Liver (tissue), 3 donors: Measurements from ENCODE around the gene FYB1.

Experiments
- ATF3 ChIP-seq: IDR thresholded peaks from 2 replicates; pipeline ENCODE4 v1.6.1; 2016; ENCODE audit warnings: antibody characterized with exemption
- CTCF ChIP-seq: fragments of 150-350 bp; IDR thresholded peaks from 2 replicates; pipeline ENCODE4 v1.5.1; 2017; ENCODE audit warnings: improper control_type of control experiment, low read depth, low read length; ENCODE audit not compliant: missing input control
- GABPA ChIP-seq, 2 donors: IDR thresholded peaks in 1 of 2; conservative IDR thresholded peaks in 1 of 2; 2 replicates each; pipeline ENCODE4 v1.6.1; 2016; ENCODE audit warnings: antibody characterized with exemption in 2 of 2, mild to moderate bottlenecking in 1 of 2, moderate library complexity in 1 of 2
- HNF4A ChIP-seq, 2 donors: conservative IDR thresholded peaks; 2 replicates each; pipeline ENCODE4 v1.6.1; 2016; ENCODE audit warnings: antibody characterized with exemption in 2 of 2, mild to moderate bottlenecking in 2 of 2
- JUND ChIP-seq, 2 donors: IDR thresholded peaks; 2 replicates each; pipeline ENCODE4 v1.6.1; 2016; ENCODE audit warnings: antibody characterized with exemption in 2 of 2
- MAX ChIP-seq: IDR thresholded peaks from 2 replicates; pipeline ENCODE4 v1.6.1; 2016; ENCODE audit warnings: antibody characterized with exemption
- RAD21 ChIP-seq, 2 donors: IDR thresholded peaks; 2 replicates each; pipeline ENCODE4 v1.6.1; 2016; ENCODE audit warnings: antibody characterized with exemption in 2 of 2, mild to moderate bottlenecking in 2 of 2
- REST ChIP-seq: IDR thresholded peaks from 2 replicates; pipeline ENCODE4 v1.6.1; 2016; ENCODE audit warnings: antibody characterized with exemption, mild to moderate bottlenecking
- RXRA ChIP-seq, 2 donors: IDR thresholded peaks; 2 replicates each; pipeline ENCODE4 v1.6.1; 2017 to 2018; ENCODE audit warnings: antibody characterized with exemption in 2 of 2, mild to moderate bottlenecking in 1 of 2
- SP1 ChIP-seq: IDR thresholded peaks from 2 replicates; pipeline ENCODE4 v1.6.1; 2018; ENCODE audit warnings: antibody characterized with exemption, mild to moderate bottlenecking
- TAF1 ChIP-seq: conservative IDR thresholded peaks from 2 replicates; pipeline ENCODE4 v1.6.1; 2016; ENCODE audit warnings: antibody characterized with exemption, mild to moderate bottlenecking
- YY1 ChIP-seq: IDR thresholded peaks from 2 replicates; pipeline ENCODE4 v1.6.1; 2016; ENCODE audit warnings: antibody characterized with exemption, mild to moderate bottlenecking
- ZBTB33 ChIP-seq: IDR thresholded peaks from 2 replicates; pipeline ENCODE4 v1.6.1; 2016; ENCODE audit warnings: antibody characterized with exemption
- donor health status: healthy.
- donor health status: healthy.

GRCh38 chr5:39208471-39208870 lies 10.9 kb downstream of the FYB1 start:
- TF ChIP-seq MAX (no peak), ATF3 (no peak), CTCF (no peak), HNF4A (conservative IDR thresholded peaks at IDR 0.05) (no peak), GABPA (IDR thresholded peaks at IDR 0.05 in 1 of 2, conservative IDR thresholded peaks at IDR 0.05 in 1 of 2) (no peak), ZBTB33 (no peak), RAD21 (IDR thresholded peaks at IDR 0.05) (no peak), REST (no peak), SP1 (no peak), YY1 (no peak), TAF1 (no peak), RXRA (IDR thresholded peaks at IDR 0.05) (no peak), JUND (IDR thresholded peaks at IDR 0.05) (no peak)
